Activated effector memory CD4-positive, alpha-beta T cell treated with Interleukin-2 at 50 U/mL for 16 hours (primary cell): ENCODE results near the gene OGN.

Experiments
- DNase-seq: peaks from one replicate; pipeline ENCODE4 v3.0.0-alpha.2; 2020

OGN gene

DNA sequence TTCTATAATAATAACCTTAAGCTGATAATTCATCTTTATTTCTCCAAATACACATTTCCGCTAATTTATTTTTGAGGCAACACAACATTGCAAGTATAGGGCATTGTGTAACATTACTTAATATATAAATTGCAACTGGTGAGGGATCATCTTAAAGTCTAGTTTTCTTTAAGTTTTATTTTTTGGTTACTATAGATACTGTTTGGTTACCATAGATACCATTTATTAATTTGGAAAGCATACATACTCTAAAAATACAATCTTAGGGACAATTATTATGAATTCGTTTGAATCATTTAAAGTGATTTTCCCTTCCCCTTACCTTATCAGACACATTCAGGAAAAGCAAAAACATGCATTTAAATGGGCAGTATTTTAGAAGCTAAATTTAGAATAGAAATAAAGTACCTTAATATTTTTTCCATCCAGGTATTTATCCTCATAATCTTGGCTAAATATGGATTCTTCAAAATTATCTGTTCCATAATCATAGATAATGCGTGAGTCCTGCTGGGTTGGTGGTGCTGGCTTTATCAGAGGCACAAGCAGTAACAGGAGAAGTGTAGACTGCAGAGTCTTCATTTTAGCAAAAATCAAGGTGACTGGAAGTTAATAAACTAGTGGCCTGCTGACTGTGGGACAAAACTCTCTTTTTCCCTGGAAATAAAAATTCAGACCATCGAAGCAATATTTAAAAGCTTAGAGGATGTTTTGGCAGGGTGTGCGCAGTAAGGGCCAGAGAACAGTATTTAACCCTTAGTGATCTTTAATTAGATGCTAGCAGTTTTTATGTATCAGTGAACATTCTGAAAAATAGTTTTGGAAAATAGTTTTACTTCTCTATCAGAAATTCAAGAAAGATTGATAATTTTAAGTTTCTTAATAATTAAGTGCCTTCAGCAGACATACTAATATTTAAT, 1.3 kb downstream of the OGN start:
- DNase-seq = no peak

DNA sequence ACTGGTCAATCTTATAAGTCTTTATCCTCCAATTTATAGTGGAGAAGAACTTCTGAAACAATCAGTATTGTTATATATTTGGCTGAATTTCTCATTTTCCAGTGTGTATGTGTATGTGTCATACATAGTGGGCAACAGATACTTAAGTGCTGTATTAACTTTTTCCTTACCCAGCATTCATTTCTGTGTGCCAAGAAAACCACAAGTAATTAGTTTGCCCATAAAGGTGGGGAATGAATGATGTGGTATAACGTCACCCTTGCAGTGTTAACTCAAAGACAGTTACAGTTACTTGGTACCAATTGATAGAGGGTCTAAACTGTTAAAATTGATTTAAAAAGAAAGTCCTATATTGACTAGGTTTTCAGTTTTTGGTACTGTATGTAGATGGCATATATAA, 2.0 kb downstream of the OGN start:
- no peak for DNase-seq

DNA sequence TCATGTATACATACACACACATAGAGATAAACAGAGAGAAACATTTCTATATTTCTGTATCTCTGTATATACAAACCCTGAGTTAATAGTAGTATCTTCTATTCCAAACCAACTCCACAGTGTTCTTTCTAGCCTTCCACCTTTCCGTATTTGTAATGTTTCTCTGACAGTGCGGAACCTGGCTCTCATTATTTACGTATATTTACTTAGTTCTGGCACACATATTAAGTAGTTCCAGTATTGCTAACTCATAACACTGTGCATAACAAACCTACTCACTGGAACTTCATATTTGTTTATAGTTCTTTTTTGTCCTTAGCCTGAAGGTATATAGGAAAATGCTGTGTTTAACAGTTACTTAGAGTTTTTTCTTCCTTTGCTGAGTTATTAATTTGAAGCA, 6.5 kb downstream of the OGN start:
- no peak for DNase-seq

DNA sequence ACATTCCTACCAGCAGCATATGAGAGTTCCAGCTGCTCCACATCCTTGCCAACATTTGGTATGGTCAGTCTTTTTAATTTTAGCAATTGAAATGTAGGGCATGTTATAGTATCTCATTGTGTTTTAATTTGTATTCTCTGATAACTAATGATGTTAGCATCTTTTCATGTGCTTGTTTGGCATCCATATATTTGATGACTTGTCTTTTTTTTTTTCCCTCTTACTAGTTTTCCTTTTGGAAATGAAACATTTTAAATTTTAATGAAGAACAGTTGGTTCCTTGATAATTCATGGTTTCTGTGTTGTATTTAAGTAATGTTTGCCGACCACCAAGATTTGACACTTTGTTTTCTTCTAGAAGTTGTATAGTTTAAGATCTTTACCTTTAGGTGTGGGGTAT, 8.8 kb downstream of the OGN start:
- DNase-seq = no peak

DNA sequence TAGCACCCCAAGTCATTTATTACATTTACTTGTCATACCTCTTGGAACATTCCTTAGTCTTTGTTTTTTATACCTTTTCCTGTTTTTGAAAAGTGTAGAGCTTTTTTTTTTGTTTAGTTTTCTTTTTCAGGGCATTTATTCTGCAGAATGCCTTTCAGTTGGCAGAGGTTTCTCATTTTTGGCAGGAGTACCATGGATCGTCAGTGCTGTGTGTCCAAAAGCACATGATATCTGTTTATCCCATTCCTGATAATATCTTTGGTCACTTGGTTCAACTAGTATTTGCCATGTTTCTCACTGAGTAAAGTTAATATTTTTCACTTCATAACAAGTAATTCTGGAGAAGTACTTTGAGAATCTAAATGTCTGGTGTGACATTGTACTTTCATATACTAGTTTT, 10.7 kb downstream of the OGN start:
- DNase-seq = no peak

DNA sequence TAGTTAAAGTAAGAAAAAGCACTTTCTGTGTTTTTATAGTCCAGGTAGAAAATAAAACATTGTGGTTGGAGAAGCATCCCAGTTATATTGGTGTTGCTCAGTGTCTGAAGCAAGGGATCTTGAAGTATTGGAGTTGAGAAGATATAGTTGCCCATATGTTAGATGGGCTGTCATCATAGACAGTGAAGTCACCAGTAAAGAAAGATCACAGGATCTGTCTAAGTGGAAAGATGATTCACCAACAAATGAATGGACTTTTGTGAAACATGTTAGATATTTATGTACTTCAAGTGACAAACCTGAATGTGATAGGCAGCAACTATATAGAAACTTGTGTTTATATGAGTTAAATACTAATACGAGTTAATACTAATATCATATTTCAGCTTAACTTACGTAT, 11.7 kb downstream of the OGN start:
- no peak for DNase-seq

DNA sequence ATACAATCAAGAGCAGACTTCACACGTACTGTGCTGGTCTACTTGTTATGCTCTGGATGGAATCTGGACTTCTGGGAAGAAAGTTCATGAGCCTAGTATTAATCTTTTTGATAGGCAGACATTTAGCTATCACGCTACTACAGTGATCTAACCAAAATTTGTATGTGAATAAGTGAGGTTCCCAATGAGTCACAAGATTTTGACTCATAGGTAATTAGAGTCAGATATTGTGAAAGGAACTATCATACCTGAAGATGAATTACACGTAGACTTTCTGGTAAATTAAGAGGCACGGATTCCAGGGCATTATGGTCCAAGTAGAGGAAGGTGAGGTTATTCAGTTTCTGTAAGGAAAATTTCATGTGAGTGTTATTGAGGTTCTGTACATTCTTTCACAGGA, 18.4 kb downstream of the OGN start:
- no peak for DNase-seq

DNA sequence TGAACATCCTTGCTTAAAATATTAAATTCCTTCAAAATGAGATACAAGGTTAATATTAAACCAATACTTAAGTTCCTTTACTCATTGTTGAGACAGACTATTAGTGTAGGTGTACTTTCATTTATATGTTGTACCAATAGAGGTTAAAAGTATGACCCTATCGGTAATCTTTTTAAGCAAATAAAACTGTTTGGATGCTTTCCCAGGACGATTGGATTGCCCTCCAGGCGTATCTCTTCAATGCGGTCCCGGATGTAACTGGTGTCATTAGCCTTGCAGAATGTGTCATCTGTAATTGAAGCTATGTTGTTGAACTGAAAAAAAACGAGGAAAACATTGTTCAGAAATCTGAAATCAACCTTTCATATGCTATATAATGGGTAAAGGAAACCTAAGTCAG, 18.9 kb downstream of the OGN start:
- no peak for DNase-seq

DNA sequence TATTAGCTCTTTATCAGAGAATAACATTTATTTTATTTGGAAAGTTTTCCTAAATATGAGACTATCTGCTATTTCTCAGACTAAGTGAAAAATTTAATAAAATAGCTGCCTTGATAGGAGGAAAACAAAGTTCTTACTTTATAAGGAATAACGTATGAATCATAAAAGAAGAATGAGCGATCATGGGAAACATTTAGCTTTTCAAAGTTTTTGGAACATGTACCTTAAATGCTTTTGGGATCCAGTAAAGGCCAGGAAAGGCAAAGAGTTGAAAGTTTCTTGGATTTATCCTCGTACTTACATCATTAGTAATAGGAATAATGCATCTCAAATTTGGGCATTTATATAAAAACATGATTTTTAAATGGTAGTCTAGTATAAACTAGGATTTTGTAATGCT, 19.4 kb downstream of the OGN start:
- no peak for DNase-seq

DNA sequence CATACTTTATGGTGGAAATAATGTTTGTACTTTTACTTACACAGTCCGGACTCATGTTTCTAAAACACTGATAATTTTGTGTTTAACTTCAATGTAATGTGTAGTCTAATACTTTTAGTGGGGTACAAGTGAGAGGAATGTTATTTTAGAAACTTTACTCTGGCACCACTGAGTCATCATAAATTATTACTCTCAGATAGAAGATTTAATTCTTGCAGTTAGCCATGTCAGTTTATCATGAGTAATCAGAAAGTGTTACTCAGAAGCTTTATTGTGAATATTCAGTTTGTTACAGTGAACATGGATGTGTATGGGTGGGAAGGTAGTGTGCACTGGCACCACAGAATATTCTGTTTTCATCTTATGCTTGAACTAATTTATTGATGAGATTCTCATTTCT, 20.0 kb downstream of the OGN start:
- DNase-seq = no peak

DNA sequence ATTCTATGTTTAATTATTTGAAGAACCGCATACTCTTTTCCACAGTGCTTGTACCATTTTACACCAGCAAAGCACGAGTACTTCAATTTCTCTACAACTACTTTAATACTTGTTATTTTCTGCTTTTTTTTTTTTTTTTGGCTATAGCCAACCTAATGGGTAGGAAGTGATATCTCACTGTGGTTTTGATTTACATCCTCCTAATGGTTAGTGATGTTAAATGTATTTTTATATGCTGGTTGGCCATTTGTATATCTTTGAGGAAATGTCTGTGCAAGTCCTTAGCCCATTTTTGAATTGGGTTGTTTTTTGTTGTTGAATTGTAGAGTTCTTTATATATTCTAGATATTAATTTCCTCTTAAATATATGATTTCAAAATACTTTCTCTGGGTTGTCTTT, 22.6 kb downstream of the OGN start:
- no peak for DNase-seq

DNA sequence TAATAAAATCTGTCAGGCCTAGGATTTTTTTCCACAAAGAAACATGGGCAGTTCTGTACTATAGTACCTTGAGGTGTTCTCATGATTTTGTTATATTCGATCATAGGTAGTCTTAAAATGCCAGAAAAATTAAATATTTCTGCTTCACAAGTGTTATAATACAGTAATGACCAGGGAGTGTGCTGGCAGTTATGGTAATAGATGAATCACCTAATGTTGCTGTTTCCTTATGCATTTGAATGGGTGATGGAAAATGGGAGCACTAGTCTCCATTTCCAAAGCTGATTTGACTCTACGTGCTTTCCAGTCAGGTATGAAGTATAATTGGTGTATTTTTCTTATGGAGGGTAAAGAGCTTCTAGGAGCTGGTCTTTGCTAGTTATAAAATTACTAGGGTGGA, 23.8 kb downstream of the OGN start:
- DNase-seq = no peak

DNA sequence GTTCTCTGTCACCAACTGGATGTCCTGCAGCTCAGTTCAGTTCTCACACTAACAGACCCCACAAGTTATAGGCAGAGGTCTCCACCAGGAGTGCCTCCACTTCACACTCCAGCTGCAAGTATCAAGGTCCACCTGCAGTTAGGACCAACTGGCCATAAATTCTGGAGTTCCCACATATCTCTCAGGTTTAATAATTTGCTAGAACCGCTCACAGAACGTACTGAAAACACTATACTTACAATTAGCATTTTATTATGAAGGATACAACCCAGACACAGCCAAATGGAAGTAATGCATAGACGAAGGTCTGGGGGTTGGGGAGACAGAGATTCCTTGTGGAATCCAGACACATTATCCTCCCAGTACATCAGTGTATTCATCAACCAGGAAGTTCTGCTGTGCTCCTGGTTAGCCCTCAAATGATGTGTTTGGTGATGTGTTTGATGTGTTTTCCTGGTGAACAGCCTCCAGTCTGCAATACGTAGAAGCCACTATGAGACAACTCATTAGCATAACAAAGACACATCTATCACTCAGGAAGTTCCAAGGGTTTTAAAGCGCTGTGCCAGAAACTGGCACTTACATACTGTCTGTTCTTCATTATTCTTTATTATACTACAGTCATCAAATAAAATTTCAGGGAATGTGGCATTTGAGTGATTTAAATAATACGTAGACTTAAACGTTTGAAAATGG, 25.4 kb downstream of the OGN start:
- DNase-seq = no peak

DNA sequence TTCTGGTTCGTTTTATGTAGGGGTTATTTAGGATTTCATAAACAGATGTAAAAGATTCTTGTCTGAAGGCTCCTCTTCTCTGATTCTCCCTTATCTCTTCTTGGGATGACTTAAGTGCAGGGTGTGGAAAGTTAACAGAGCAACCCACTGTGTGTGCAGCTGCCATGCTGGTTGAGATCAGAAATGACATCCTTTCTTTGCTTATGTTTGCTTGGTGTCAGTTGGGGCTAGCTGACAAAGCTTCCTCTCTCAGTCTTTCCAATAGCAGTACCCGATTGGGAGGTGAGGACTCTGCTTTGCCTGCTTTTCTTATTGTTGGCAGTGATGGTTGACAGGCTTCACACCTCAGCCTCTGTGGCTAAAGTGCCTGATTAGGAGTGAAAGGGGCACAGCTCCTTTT, 26.5 kb downstream of the OGN start:
- no peak for DNase-seq

DNA sequence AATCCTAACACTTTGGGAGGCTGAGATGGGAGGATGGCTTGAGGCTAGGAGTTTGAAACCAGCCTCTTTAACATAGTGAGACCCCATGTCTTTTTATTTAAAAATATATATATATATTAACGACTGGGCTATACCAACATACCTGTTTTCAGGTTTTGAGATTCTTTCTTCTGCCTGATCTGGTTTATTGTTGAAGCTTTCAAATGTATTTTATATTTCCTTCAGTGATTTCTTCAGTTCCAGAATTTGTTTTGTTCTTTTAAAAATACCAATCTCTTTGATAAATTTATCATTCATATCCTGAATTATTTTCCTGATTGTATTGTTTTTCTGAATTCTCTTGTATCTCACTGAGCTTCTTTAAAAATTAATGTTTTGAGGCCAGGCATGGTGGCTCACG, 31.2 kb downstream of the OGN start:
- DNase-seq = no peak

DNA sequence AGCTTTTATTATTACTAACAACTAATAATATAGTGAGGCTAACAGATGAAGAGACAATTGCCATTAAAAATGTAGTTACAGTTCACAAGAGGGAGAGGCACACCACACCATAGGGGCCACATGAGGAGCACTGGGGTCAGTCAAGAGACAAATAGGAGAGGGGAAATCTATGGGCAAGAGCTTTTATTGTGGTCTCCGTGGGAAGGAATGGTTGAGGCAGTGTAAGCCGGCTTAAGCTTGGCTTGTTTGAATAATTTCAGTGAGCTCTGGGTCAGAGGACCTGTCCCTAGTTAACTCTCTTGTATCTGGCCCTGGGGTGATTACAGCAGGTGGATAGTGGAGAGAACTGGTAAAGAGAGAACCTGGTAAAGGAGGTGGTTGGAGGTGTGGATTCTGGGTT, 35.3 kb downstream of the OGN start:
- no peak for DNase-seq

DNA sequence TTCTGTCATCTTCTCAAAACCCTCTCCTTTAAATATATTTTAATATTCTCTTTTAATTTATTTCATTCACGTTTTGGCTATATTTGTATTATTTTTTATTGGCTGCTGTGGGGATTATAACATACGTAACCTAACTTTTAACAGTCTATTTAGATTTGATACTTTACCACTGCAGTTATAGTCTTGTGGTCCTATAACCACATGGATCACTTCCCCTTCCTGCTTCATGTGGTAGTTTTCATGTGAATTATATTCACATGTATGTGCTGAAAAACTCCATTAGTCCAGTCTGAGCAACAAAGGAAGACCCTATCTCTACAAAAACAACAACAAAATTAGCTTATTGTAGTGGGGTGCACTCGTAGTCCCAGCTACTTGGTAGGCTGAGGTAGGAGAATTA, 44.3 kb downstream of the OGN start:
- no peak for DNase-seq

DNA sequence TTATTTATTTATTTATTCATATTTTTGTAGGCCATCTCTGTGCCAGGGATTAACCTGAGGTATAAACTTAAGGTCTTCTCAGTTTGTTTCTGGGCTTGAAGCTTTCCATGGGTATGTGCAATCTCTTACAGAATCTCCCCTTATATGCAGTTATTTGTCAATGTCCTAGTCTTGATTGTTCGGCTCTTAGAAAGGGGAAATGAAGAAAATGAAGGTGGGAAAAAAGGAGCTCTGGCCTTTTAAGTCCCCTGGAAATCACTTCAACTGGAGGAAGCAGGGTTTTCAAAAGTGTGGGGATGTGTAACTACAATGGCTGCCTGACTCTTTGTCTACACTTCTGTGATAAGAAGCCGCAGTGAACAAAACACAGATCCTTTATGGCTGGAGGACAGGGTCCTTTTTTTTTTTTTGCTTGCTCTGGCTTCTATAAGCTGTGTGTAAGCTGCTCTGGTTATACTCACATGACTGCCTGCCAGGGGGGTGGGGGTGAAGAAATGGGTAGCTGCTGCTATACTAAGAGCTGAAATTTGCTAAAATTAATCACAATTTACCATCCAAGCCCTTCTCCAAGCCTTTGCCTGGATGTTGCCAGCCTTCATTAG, 44.9 kb downstream of the OGN start:
- no peak for DNase-seq

DNA sequence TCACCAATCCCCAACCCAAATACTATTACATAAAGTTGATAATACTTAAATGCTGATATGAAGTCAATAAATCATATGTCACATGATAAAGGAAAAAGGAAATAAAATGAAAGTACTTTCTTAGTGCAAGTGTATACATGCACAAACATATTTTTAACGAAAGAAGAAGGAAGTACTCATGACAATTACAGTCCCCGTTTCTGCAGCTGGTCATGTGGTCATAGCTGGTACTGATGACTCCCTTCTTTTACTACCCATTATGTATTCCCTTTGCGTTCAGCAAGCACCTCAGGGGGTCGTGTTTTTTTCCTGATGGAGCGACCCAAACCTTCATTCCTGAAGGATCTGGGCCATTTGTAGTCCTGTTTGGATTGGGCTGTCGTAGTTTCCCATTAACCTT, 51.3 kb downstream of the OGN start:
- DNase-seq = no peak

DNA sequence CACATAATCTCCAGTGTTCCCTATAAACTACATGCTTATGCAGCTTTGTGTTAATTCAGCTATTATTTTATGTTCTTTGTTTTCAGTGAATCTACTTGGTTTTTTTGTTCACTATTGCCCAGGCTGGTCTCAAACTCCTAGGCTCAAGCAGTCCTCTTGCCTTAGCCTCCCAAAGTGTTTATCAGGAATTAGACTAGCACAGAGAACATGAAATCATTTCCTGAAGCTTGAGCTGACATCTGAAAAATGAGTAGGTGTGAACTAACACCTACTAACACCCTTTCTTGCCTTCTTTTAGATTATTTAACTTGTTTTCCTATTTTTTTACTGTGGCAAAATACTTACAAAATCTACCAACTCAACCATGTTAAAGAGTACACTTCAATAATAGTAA, 53.6 kb downstream of the OGN start:
- DNase-seq = no peak

DNA sequence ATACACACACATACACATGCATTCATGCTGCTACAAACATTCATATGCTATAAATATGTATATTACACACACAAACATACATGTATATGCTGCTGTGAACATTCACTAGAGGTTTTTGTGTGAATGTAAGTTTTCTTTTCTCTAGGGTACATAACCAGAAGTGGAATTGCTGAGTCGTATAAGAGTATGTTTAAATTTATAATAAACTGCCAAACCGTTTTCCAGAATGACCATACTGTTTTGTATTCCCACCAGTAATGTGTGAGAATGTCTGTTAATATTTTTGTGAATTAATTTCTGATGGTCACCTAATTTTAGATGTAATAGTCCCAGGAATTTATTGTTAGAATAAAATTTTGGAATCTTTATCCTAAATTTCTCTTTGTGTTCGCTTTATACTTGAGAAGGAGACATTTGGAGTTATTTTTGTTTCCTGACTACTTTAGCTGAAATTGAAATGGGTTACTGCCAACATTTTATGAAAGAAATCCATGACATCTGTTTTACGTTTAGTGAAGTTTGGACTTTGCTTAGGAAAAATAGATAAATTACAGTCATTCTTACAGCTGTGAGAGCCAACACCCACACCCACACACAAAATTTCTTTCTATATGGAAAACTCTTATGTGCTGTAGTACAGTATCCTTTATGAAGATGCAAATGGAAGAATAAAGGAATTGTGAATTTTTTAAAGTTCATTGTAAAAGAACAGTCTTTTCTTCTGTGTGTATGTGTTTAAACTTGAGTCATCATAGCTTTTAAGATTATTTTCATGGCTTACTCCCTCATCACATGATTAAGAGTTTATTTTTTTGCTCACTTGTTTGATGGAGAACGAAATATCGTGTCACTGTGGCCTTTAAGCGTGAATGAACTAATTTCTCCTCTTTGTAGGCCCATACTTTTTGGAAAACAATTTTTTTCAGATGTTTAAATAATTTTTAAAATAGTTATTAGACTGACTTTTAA, 54.3 kb downstream of the OGN start:
- DNase-seq = no peak

DNA sequence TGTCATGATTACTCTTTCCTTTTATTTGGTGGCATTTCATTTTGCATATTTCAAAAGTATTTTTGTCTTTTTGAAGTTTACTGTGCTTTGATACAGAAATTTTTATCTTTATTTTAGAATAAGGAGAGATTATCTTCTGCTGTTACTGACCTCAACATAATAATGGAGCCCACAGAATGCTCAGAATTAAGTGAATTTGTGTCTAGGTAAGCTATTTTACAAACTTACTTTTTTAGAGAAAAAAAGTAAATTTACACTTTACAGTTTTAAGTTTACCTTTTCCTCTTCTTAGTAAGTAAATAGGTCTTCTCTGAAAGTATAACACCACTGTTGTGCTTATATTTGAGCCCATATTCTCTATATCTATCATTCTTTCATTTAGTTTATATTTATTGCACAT, 58.8 kb downstream of the OGN start:
- DNase-seq = no peak
